Suprapubic skin (tissue), 3 donors: ENCODE data around the gene DPYSL3.

Source experiments
- CTCF ChIP-seq, 2 donors: fragments of 200-600 bp in 1 of 2; fragments of 450-650 bp in 1 of 2; sonication (generic) in 1 of 2; IDR thresholded peaks; one replicate each; pipeline ENCODE4 v1.5.1; 2016 to 2019; ENCODE audit warnings: antibody characterized with exemption in 2 of 2, mild to moderate bottlenecking in 1 of 2, moderate library complexity in 1 of 2
- EP300 ChIP-seq: sonication (generic); formaldehyde crosslinking; IDR thresholded peaks from one replicate; pipeline ENCODE4 v1.6.1; 2017; ENCODE audit warnings: antibody characterized with exemption
- POLR2A ChIP-seq, 2 donors: fragments of 450-650 bp; IDR thresholded peaks; one replicate each; pipeline ENCODE4 v1.6.1; 2017; ENCODE audit warnings: antibody characterized with exemption in 2 of 2, mild to moderate bottlenecking in 2 of 2, moderate library complexity in 2 of 2

GRCh38 chr5:147460380-147460779, 49.5 kb downstream of the DPYSL3 start:
- TF ChIP-seq CTCF (IDR thresholded peaks at IDR 0.05) (no peak), EP300 (no peak), POLR2A (IDR thresholded peaks at IDR 0.05) (no peak)
